Measurements from ENCODE around the gene TJP3. TPM values are rescaled to one million over a fixed set of nuclear protein-coding genes. Genes with fewer than 3 reads are reported as not detected.

TJP3 gene
- total RNA-seq, 2 experiments from 2014 or later: 8.2 to 9.0 TPM

- Histone ChIP-seq H3K4me1 (ENCODE audit: insufficient read depth, low read length) (peaks cover under 1% of the 10 kb centered on the region), H3K36me3 (ENCODE audit: insufficient read depth, low read length) (peaks cover 14% of the 10 kb centered on the region), H3K27ac (ENCODE audit: low read depth in 1 of 2, low read length in 2 of 2) (no peak overlapping the region), H3K27me3 (ENCODE audit: control insufficient read depth in 1 of 2, insufficient read depth in 2 of 2, low read length in 2 of 2) (no peaks in the 10 kb centered on the region), H3K9me3 (ENCODE audit: control insufficient read depth in 1 of 2, insufficient read depth in 1 of 2, low read length in 2 of 2) (peaks cover 0 to under 1% of the 10 kb centered on the region in 2 experiments), H3K4me3 (ENCODE audit: low read length) (no peak overlapping the region)
- Mint-ChIP-seq H3K4me1 (ENCODE audit: low read depth) (no peaks in the 10 kb centered on the region), H3K36me3 (ENCODE audit: low read depth) (peaks cover 12% of the 10 kb centered on the region), H3K27me3 (no peaks in the 10 kb centered on the region), H3K9me3 (no peaks in the 10 kb centered on the region), H3K4me3 (no peak overlapping the region), H3K27ac (no peak overlapping the region)
- intact Hi-C loops (cut with DNase I, micrococcal nuclease): no loop called here
- DNase-seq: no peak
- ChIA-PET CTCF (no interaction called here), POLR2A (no interaction called here)
- ATAC-seq (ENCODE audit: poor library complexity): no peak
- TF ChIP-seq CTCF (IDR thresholded peaks at IDR 0.05): no peak
Observed at GRCh38 chr19:3745363-3746045, 37.3 kb downstream of the TJP3 start.

GRCh38 chr19:3746371-3747056 lies 38.3 kb downstream of the TJP3 start:
- intact Hi-C loops (cut with DNase I, micrococcal nuclease): no loop called here
- Mint-ChIP-seq H3K4me3 (no peak overlapping the region), H3K36me3 (ENCODE audit: low read depth) (peaks cover 18% of the 10 kb centered on the region), H3K27ac (no peak overlapping the region), H3K9me3 (no peaks in the 10 kb centered on the region), H3K4me1 (ENCODE audit: low read depth) (no peaks in the 10 kb centered on the region), H3K27me3 (no peaks in the 10 kb centered on the region)
- no peak for TF ChIP-seq CTCF (IDR thresholded peaks at IDR 0.05)
- Histone ChIP-seq H3K9me3 (ENCODE audit: control insufficient read depth in 1 of 2, insufficient read depth in 1 of 2, low read length in 2 of 2) (peaks cover 0 to 6% of the 10 kb centered on the region in 2 experiments), H3K27ac (ENCODE audit: low read depth in 1 of 2, low read length in 2 of 2) (no peak overlapping the region), H3K4me3 (ENCODE audit: low read length) (no peak overlapping the region), H3K27me3 (ENCODE audit: control insufficient read depth in 1 of 2, insufficient read depth in 2 of 2, low read length in 2 of 2) (no peaks in the 10 kb centered on the region), H3K36me3 (ENCODE audit: insufficient read depth, low read length) (peaks cover 22% of the 10 kb centered on the region), H3K4me1 (ENCODE audit: insufficient read depth, low read length) (no peaks in the 10 kb centered on the region)
- ChIA-PET CTCF (no interaction called here), POLR2A (interaction anchor here (1.2 kb wide), 1 partner anchor 16 kb away, joined by 3 read pairs; the partner anchor contains the start of gene MRPL54)
- no peak for DNase-seq
- no peak for ATAC-seq (ENCODE audit: poor library complexity)

- Mint-ChIP-seq H3K27ac (no peak overlapping the region), H3K27me3 (no peaks in the 10 kb centered on the region), H3K36me3 (ENCODE audit: low read depth) (peaks cover 32% of the 10 kb centered on the region), H3K9me3 (no peaks in the 10 kb centered on the region), H3K4me1 (ENCODE audit: low read depth) (no peaks in the 10 kb centered on the region), H3K4me3 (no peak overlapping the region)
- intact Hi-C loops (cut with DNase I, micrococcal nuclease): no loop called here
- peaks cover 0 to 6% of the 10 kb centered on the region in 2 experiments for H3K9me3 ChIP-seq (ENCODE audit: control insufficient read depth in 1 of 2, insufficient read depth in 1 of 2, low read length in 2 of 2)
- no peak overlapping the region for H3K4me3 ChIP-seq (ENCODE audit: low read length)
- no peaks in the 10 kb centered on the region for H3K4me1 ChIP-seq (ENCODE audit: insufficient read depth, low read length)
- DNase-seq (no peak), ATAC-seq (ENCODE audit: poor library complexity) (no peak)
- peaks cover 39% of the 10 kb centered on the region for H3K36me3 ChIP-seq (ENCODE audit: insufficient read depth, low read length)
- POLR2A ChIA-PET: interaction anchor here (1.0 to 1.1 kb wide), 2 partner anchors 10 to 14 kb away, joined by 3 to 4 read pairs; partner anchors contain the start of gene MRPL54
- CTCF ChIA-PET: interaction anchor here (0.9 kb wide), 1 partner anchor 12 kb away, joined by 4 read pairs; the partner anchor contains the start of gene APBA3
- no peaks in the 10 kb centered on the region for H3K27me3 ChIP-seq (ENCODE audit: control insufficient read depth in 1 of 2, insufficient read depth in 2 of 2, low read length in 2 of 2)
- H3K27ac ChIP-seq (ENCODE audit: low read depth in 1 of 2, low read length in 2 of 2): no peak overlapping the region
- TF ChIP-seq CTCF (IDR thresholded peaks at IDR 0.05): no peak
Observed at GRCh38 chr19:3748965-3749364, 40.8 kb downstream of the TJP3 start.

All from CD4-positive, alpha-beta T cell (primary cell).